Parathyroid adenoma (tissue), 2 donors: ENCODE measurements around the gene ZNF133.
"Not testable (repeated sequence)": the region's sequence is repeated elsewhere in the genome, so short reads cannot be mapped to it uniquely, and the experiment has no call there.

Source experiments
- H2AFZ ChIP-seq: fragments of 300-600 bp; sonication (generic); one replicate; pipeline ENCODE4 v1.7.0; 2017; ENCODE audit warnings: antibody characterized with exemption, mild to moderate bottlenecking
- H3K27ac ChIP-seq: fragments of 300-600 bp; sonication (generic); one replicate; pipeline ENCODE4 v1.7.0; 2017
- H3K27me3 ChIP-seq: fragments of 300-600 bp; sonication (generic); one replicate; pipeline ENCODE4 v1.7.0; 2017; ENCODE audit warnings: low read length; ENCODE audit not compliant: control insufficient read depth, insufficient read depth
- H3K36me3 ChIP-seq: fragments of 300-600 bp; sonication (generic); one replicate; pipeline ENCODE4 v1.7.0; 2017; ENCODE audit warnings: low read length; ENCODE audit not compliant: control insufficient read depth, insufficient read depth
- H3K4me1 ChIP-seq: fragments of 300-600 bp; sonication (generic); one replicate; pipeline ENCODE4 v1.7.0; 2017; ENCODE audit warnings: control low read depth
- H3K4me2 ChIP-seq: fragments of 300-600 bp; sonication (generic); one replicate; pipeline ENCODE4 v1.7.0; 2017; ENCODE audit warnings: low read length
- H3K4me3 ChIP-seq: fragments of 300-600 bp; sonication (generic); one replicate; pipeline ENCODE4 v1.7.0; 2017; ENCODE audit warnings: low read depth, low read length
- H3K79me2 ChIP-seq: fragments of 300-600 bp; sonication (generic); one replicate; pipeline ENCODE4 v1.7.0; 2017; ENCODE audit warnings: control low read depth
- H3K9ac ChIP-seq: fragments of 300-600 bp; sonication (generic); one replicate; pipeline ENCODE4 v1.7.0; 2017; ENCODE audit warnings: mild to moderate bottlenecking
- H3K9me3 ChIP-seq: fragments of 300-600 bp; sonication (generic); one replicate; pipeline ENCODE4 v1.7.0; 2017; ENCODE audit warnings: low read length; ENCODE audit not compliant: control insufficient read depth
- CTCF ChIP-seq: fragments of 300-600 bp; sonication (generic); IDR thresholded peaks from one replicate; pipeline ENCODE4 v1.7.0; 2017; ENCODE audit warnings: antibody characterized with exemption, mild to moderate bottlenecking
- donor health status: primary hyperparathyroidism.

ZNF133 gene

DNA sequence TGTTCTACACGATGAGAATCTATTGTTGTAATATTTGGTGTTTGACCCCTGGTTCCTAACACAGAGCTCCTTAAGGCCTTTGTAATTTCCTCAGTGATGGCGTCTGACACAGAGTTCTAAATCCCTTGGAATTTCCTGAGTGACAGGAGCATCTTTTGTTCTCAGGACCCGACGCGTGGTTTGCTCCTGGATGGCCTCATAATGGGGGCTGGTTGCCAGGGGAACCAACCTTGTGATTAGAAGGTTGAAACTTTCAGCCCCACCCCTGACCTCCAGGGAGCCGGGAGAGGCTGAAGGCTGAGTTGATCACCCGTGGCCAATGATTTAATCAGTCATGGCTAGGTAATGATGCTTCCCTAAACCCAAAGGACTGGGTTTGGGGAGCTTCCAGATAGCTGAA lies 20.5 kb upstream of the ZNF133 start:
- H3K36me3 ChIP-seq: no peaks in the 10 kb centered on the region
- no peak overlapping the region for H3K9ac ChIP-seq
- TF ChIP-seq CTCF: no peak

DNA sequence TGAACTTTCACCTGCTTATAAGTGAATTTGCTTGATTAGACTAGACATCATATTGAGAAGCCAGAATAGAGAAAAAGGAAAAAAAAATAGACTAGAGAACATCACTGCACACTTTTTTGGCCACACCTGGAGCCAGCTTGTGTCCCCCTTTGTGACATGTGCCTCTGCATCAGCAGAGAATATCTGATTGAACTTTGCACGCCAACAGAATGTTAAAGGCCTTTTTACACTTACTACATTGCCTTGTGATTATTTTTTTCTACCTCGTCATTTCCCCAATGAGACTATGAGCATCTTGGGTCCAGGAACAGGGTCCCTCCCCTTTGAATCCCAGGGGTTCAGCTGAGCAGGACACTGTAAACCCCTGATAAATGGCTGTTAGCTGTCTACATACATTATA lies 17.2 kb upstream of the ZNF133 start:
- H3K9me3 ChIP-seq: no peaks in the 10 kb centered on the region
- TF ChIP-seq CTCF: no peak
- no peak overlapping the region for H3K9ac ChIP-seq
- H3K36me3 ChIP-seq: no peaks in the 10 kb centered on the region
- no peak overlapping the region for H3K4me3 ChIP-seq
- no peak overlapping the region for H3K27ac ChIP-seq
- H3K4me1 ChIP-seq: no peaks in the 10 kb centered on the region
- no peak overlapping the region for H3K4me2 ChIP-seq
- no peak overlapping the region for H2AFZ ChIP-seq
- H3K27me3 ChIP-seq: no peaks in the 10 kb centered on the region
- no peaks in the 10 kb centered on the region for H3K79me2 ChIP-seq

More for the DNA sequence above, 20.5 kb upstream of the ZNF133 start:
- Histone ChIP-seq H3K9me3 (no peaks in the 10 kb centered on the region), H3K4me2 (no peak overlapping the region), H3K4me3 (no peak overlapping the region), H3K27me3 (no peaks in the 10 kb centered on the region), H3K79me2 (no peaks in the 10 kb centered on the region), H3K4me1 (no peaks in the 10 kb centered on the region), H3K27ac (no peak overlapping the region), H2AFZ (no peak overlapping the region)

- H3K79me2 ChIP-seq: no peaks in the 10 kb centered on the region
- no peak for TF ChIP-seq CTCF
- no peaks in the 10 kb centered on the region for H3K27me3 ChIP-seq
These were observed 15.9 kb upstream of the ZNF133 start for GRCh38 chr20:18272451-18272850.

DNA sequence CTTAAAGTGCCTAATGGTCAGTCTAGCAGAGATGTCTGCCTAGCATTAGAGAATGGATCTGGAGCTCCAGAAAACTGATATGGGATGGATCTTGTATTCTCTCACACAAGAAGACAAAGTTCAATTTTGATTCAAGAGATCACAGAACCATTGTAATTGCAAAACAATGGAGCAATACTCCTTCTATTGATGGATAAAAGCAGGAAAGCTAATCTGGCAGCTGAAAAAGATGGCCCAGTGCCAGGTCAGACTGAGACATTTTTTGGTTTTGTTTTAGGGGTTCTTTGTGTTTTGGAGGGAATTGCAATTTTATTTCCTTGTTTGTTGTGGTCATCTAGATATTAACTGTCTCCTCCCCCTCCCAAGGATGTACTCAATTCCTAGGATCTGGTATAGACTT lies 14.6 kb upstream of the ZNF133 start:
- Histone ChIP-seq H3K36me3 (no peaks in the 10 kb centered on the region), H3K4me3 (no peak overlapping the region), H2AFZ (no peak overlapping the region), H3K4me2 (no peak overlapping the region), H3K4me1 (no peaks in the 10 kb centered on the region), H3K9ac (no peak overlapping the region), H3K27ac (no peak overlapping the region), H3K9me3 (no peaks in the 10 kb centered on the region), H3K27me3 (no peaks in the 10 kb centered on the region), H3K79me2 (no peaks in the 10 kb centered on the region)
- no peak for TF ChIP-seq CTCF

More at GRCh38 chr20:18272451-18272850, 15.9 kb upstream of the ZNF133 start:
- Histone ChIP-seq H3K4me1 (no peaks in the 10 kb centered on the region), H3K9me3 (no peaks in the 10 kb centered on the region), H3K27ac (no peak overlapping the region), H3K36me3 (no peaks in the 10 kb centered on the region), H3K9ac (no peak overlapping the region), H2AFZ (no peak overlapping the region), H3K4me3 (no peak overlapping the region), H3K4me2 (no peak overlapping the region)

- not testable (repeated sequence) for H3K4me1 ChIP-seq, H3K9me3 ChIP-seq, H3K36me3 ChIP-seq, H3K79me2 ChIP-seq, H3K9ac ChIP-seq, H2AFZ ChIP-seq, H3K27me3 ChIP-seq, H3K4me2 ChIP-seq, H3K27ac ChIP-seq, H3K4me3 ChIP-seq
These were observed 12.4 kb upstream of the ZNF133 start for GRCh38 chr20:18275960-18276359.
